IMR-90 (cell line): ENCODE data around the gene CXorf49. TPM values are rescaled to one million over a fixed set of nuclear protein-coding genes. Genes with fewer than 3 reads are reported as not detected.
"Not testable (repeated sequence)": the region's sequence is repeated elsewhere in the genome, so short reads cannot be mapped to it uniquely, and the experiment has no call there.

ENCODE experiments used
- ATAC-seq: fragments of 200-7000 bp; cut with Tn5 transposase; 2 replicates; pipeline ENCODE4 v1.9.1; 2020; ENCODE audit warnings: low read depth, mild to moderate bottlenecking, moderate library complexity
- BruUV-seq: library from RNA; stranded (reverse); fragments of 400-500 nt; replicated peaks from 2 replicates; lab custom pipeline; 2021; lab: Mats Ljungman, UMichigan
- CTCF ChIA-PET: fragments of 300-600 bp; formaldehyde crosslinking; extraction: SDS; loops from one replicate; lab custom pipeline; 2021; ENCODE audit warnings: antibody characterized with exemption; lab: Yijun Ruan, JAX
- POLR2A ChIA-PET: fragments of 300-600 bp; sonication (Branson Sonifier 250); formaldehyde crosslinking; loops from one replicate; lab custom pipeline; 2022; ENCODE audit warnings: antibody characterized with exemption; ENCODE audit not compliant: unreplicated experiment; lab: Charles Lee
- DNase-seq: peaks from one replicate; pipeline ENCODE4 v3.0.0; 2013
- H2AFZ ChIP-seq: replicated peaks from 2 replicates; pipeline ENCODE3; 2013; ENCODE audit warnings: low read length, mild to moderate bottlenecking; ENCODE audit not compliant: poor library complexity
- H2AK5ac ChIP-seq: 2 replicates; pipeline ENCODE4 v1.6.1; 2013; ENCODE audit warnings: low read depth, low read length, inconsistent platforms
- H2AK9ac ChIP-seq: replicated peaks from 2 replicates; pipeline ENCODE3; 2013; ENCODE audit warnings: mild to moderate bottlenecking, low read depth, low read length, moderate library complexity; ENCODE audit not compliant: poor library complexity
- H2BK120ac ChIP-seq: 2 replicates; pipeline ENCODE4 v1.6.1; 2013; ENCODE audit warnings: low read depth, low read length, inconsistent platforms
- H2BK15ac ChIP-seq: 3 replicates; pipeline ENCODE4 v1.6.1; 2013; ENCODE audit warnings: low read depth, low read length, inconsistent platforms
- H2BK20ac ChIP-seq: 2 replicates; pipeline ENCODE4 v1.6.1; 2013; ENCODE audit warnings: low read depth, mild to moderate bottlenecking, inconsistent platforms, low read length, moderate library complexity
- H2BK5ac ChIP-seq: 2 replicates; pipeline ENCODE4 v1.6.1; 2013; ENCODE audit warnings: mild to moderate bottlenecking, low read depth, low read length, inconsistent platforms; ENCODE audit not compliant: poor library complexity, severe bottlenecking
- H3K14ac ChIP-seq: replicated peaks from 2 replicates; pipeline ENCODE4 v1.6.1; 2013; ENCODE audit warnings: low read depth, low read length, inconsistent platforms
- H3K18ac ChIP-seq: 2 replicates; pipeline ENCODE4 v1.6.1; 2013; ENCODE audit warnings: low read depth, low read length, control low read depth
- H3K23ac ChIP-seq: 2 replicates; pipeline ENCODE4 v1.6.1; 2013; ENCODE audit warnings: low read depth, low read length, inconsistent platforms
- H3K27ac ChIP-seq: 2 replicates; pipeline ENCODE4 v1.5.1; 2013; ENCODE audit warnings: mild to moderate bottlenecking, control low read depth, low read length; ENCODE audit not compliant: insufficient read depth
- H3K27me3 ChIP-seq: 2 replicates; pipeline ENCODE4 v1.6.1; 2013; ENCODE audit warnings: low read length; ENCODE audit not compliant: control insufficient read depth, insufficient read depth
- H3K36me3 ChIP-seq: 2 replicates; pipeline ENCODE4 v1.6.1; 2013; ENCODE audit warnings: low read length, mixed read lengths; ENCODE audit not compliant: control insufficient read depth, insufficient read depth
- H3K4ac ChIP-seq: 2 replicates; pipeline ENCODE4 v1.6.1; 2013; ENCODE audit warnings: low read depth, low read length, inconsistent platforms
- H3K4me1 ChIP-seq: 2 replicates; pipeline ENCODE4 v1.6.1; 2013; ENCODE audit warnings: low read length, mixed read lengths; ENCODE audit not compliant: control insufficient read depth, insufficient read depth
- H3K4me2 ChIP-seq: 2 replicates; pipeline ENCODE4 v1.6.1; 2013; ENCODE audit warnings: low read depth, mild to moderate bottlenecking, control low read depth, low read length, moderate library complexity
- H3K4me3 ChIP-seq: 2 replicates; pipeline ENCODE4 v1.5.1; 2013; ENCODE audit warnings: low read depth, mild to moderate bottlenecking, control low read depth, low read length, moderate library complexity; ENCODE audit not compliant: insufficient read depth
- H3K56ac ChIP-seq: 2 replicates; pipeline ENCODE4 v1.6.1; 2013; ENCODE audit warnings: low read length, inconsistent platforms; ENCODE audit not compliant: insufficient read depth; ENCODE audit errors: extremely low read depth
- H3K79me1 ChIP-seq, 2 experiments: 2 replicates each; pipeline ENCODE4 v1.6.1; 2013; ENCODE audit warnings: low read length in 2 of 2, inconsistent platforms in 1 of 2, low read depth in 1 of 2
- H3K9ac ChIP-seq: 2 replicates; pipeline ENCODE4 v1.6.1; 2013; ENCODE audit warnings: low read depth, low read length, control low read depth
- H3K9me1 ChIP-seq: 2 replicates; pipeline ENCODE4 v1.6.1; 2013; ENCODE audit warnings: low read length, inconsistent platforms; ENCODE audit not compliant: insufficient read depth
- H3K9me3 ChIP-seq: 2 replicates; pipeline ENCODE4 v1.6.1; 2013; ENCODE audit warnings: low read length; ENCODE audit not compliant: control insufficient read depth, insufficient read depth
- H4K20me1 ChIP-seq: 2 replicates; pipeline ENCODE4 v1.6.1; 2013; ENCODE audit warnings: low read length, inconsistent platforms; ENCODE audit not compliant: insufficient read depth
- H4K5ac ChIP-seq: 2 replicates; pipeline ENCODE4 v1.6.1; 2013; ENCODE audit warnings: mild to moderate bottlenecking, low read depth, low read length, control low read depth
- H4K8ac ChIP-seq, 2 experiments: 2 replicates each; pipeline ENCODE4 v1.6.1; 2013; ENCODE audit warnings: low read depth in 2 of 2, low read length in 2 of 2, control low read depth in 1 of 2, inconsistent platforms in 1 of 2
- H4K91ac ChIP-seq: 2 replicates; pipeline ENCODE4 v1.6.1; 2013; ENCODE audit warnings: low read depth, low read length, inconsistent platforms; ENCODE audit not compliant: insufficient read depth
- WGBS, 2 experiments: methylation state at CpG; one replicate each; pipeline versions ENCODE4 v1.1.5 to v1.1.7; 2013; ENCODE audit warnings: missing lambda C conversion rate in 2 of 2; ENCODE audit not compliant: insufficient read length in 1 of 2; ENCODE audit errors: extremely low coverage in 2 of 2; 5-methylcytosine and 5-hydroxymethylcytosine counted together
- dilution Hi-C: fragments of 300-500 bp; cut with HindIII; formaldehyde crosslinking; loops from one replicate; pipeline ENCODE4 v1.14.3; 2018; ENCODE audit warnings: low sequenced_read_pairs; ENCODE audit not compliant: unreplicated experiment
- in situ Hi-C: fragments of 300-500 bp; cut with MboI; formaldehyde crosslinking; loops from 3 replicates; pipeline ENCODE4 v1.14.3; 2019; ENCODE audit warnings: low sequenced_read_pairs, inconsistent platforms, mixed read lengths
- intact Hi-C: fragments of 100-400 bp; cut with micrococcal nuclease; formaldehyde crosslinking; loops from 2 replicates; pipeline ENCODE4 v1.10.0; 2022
- polyA plus RNA-seq, 3 experiments: library from polyadenylated mRNA; depleted of rRNA; stranded (reverse); fragments of >200 nt; gene quantifications; 2 replicates each; pipeline ENCODE4 v1.2.3, GENCODE V29; 2012; ENCODE audit warnings: low replicate concordance in 1 of 3
- total RNA-seq: library from RNA; depleted of rRNA; stranded (reverse); fragments of >200 nt; gene quantifications from 2 replicates; pipeline ENCODE4 v1.2.3, GENCODE V29; 2012

CXorf49 gene
- total and polyA plus RNA-seq, 2 of the 4 experiments (the other 2 are of a cell fraction), result not detected

GRCh38 chrX:71765613-71766012 lies 47.5 kb upstream of the CXorf49 start:
- H3K56ac ChIP-seq, H3K4ac ChIP-seq, H3K79me1 ChIP-seq, H3K23ac ChIP-seq, H3K9me3 ChIP-seq, H2AFZ ChIP-seq, intact Hi-C loops, H3K4me1 ChIP-seq, H4K8ac ChIP-seq, H3K36me3 ChIP-seq, DNase-seq, dilution Hi-C loops, H3K18ac ChIP-seq, H3K4me3 ChIP-seq, H3K4me2 ChIP-seq, BruUV-seq, H2BK20ac ChIP-seq, H4K5ac ChIP-seq, H2BK5ac ChIP-seq, POLR2A ChIA-PET, ATAC-seq, H2BK120ac ChIP-seq, H3K14ac ChIP-seq, CTCF ChIA-PET, H4K20me1 ChIP-seq, in situ Hi-C loops, H3K27ac ChIP-seq, H3K9ac ChIP-seq, H2AK9ac ChIP-seq, H3K27me3 ChIP-seq, H2BK15ac ChIP-seq, H2AK5ac ChIP-seq, H4K91ac ChIP-seq, H3K9me1 ChIP-seq: not testable (repeated sequence)
- WGBS, 2 experiments, result no CpG with 5 or more reads among the region's 8 CpGs

- intact Hi-C loops, result not testable (repeated sequence)
These were observed 46.7 kb upstream of the CXorf49 start for GRCh38 chrX:71764832-71765231.

More at GRCh38 chrX:71764832-71765231, 46.7 kb upstream of the CXorf49 start:
- H3K56ac ChIP-seq, H2BK20ac ChIP-seq, H3K27ac ChIP-seq, H3K14ac ChIP-seq, H4K8ac ChIP-seq, BruUV-seq, H3K23ac ChIP-seq, POLR2A ChIA-PET, H2AK9ac ChIP-seq, DNase-seq, H3K27me3 ChIP-seq, H3K4me2 ChIP-seq, H3K18ac ChIP-seq, H3K9me1 ChIP-seq, in situ Hi-C loops, H3K36me3 ChIP-seq, H3K79me1 ChIP-seq, H3K9me3 ChIP-seq, CTCF ChIA-PET, H2BK120ac ChIP-seq, H3K9ac ChIP-seq, H3K4ac ChIP-seq, H3K4me1 ChIP-seq, H2AFZ ChIP-seq, H4K20me1 ChIP-seq, H4K91ac ChIP-seq, H2BK15ac ChIP-seq, H3K4me3 ChIP-seq, ATAC-seq, H2AK5ac ChIP-seq, H2BK5ac ChIP-seq, H4K5ac ChIP-seq, dilution Hi-C loops: not testable (repeated sequence)
- no CpG with 5 or more reads among the region's 11 CpGs for WGBS, 2 experiments
